ENCODE data around the gene MYO15B. TPM values are rescaled to one million over a fixed set of nuclear protein-coding genes. Genes with fewer than 3 reads are reported as not detected.

MYO15B gene
- total RNA-seq, 1 donor from 2014 or later, result 43.8 TPM

- no peak overlapping the region for H3K27ac ChIP-seq (ENCODE audit: low read depth, low read length)
- H3K4me3 ChIP-seq (ENCODE audit: low read length in 3 of 3), result no peak overlapping the region
- no peaks in the 10 kb centered on the region for H3K27me3 ChIP-seq (ENCODE audit: control insufficient read depth in 3 of 3, insufficient read depth in 3 of 3, low read length in 3 of 3)
- H3K9me3 ChIP-seq (ENCODE audit: control insufficient read depth in 3 of 3, low read length in 3 of 3), result no peaks in the 10 kb centered on the region
- peaks cover 0 to 2% (median 0%) of the 10 kb centered on the region in 3 donors for H3K4me1 ChIP-seq (ENCODE audit: control insufficient read depth in 3 of 3, insufficient read depth in 3 of 3, low read length in 3 of 3)
- H3K36me3 ChIP-seq (ENCODE audit: control insufficient read depth in 3 of 3, insufficient read depth in 3 of 3, low read length in 3 of 3), result peaks cover 25 to 38% (median 30%) of the 10 kb centered on the region in 3 donors
- H3K9ac ChIP-seq (ENCODE audit: low read depth in 1 of 3, low read length in 3 of 3), result no peak overlapping the region
These were observed 63.3 kb downstream of the MYO15B start for GRCh38 chr17:75650874-75651273.

GRCh38 chr17:75652341-75652740 is 64.7 kb downstream of the MYO15B start:
- H3K27ac ChIP-seq (ENCODE audit: low read depth, low read length), result no peak overlapping the region
- H3K4me3 ChIP-seq (ENCODE audit: low read length in 3 of 3), result no peak overlapping the region
- H3K9ac ChIP-seq (ENCODE audit: low read depth in 1 of 3, low read length in 3 of 3), result no peak overlapping the region
- peaks cover 24 to 41% (median 28%) of the 10 kb centered on the region in 3 donors for H3K36me3 ChIP-seq (ENCODE audit: control insufficient read depth in 3 of 3, insufficient read depth in 3 of 3, low read length in 3 of 3)
- H3K4me1 ChIP-seq (ENCODE audit: control insufficient read depth in 3 of 3, insufficient read depth in 3 of 3, low read length in 3 of 3), result no peaks in the 10 kb centered on the region
- no peaks in the 10 kb centered on the region for H3K27me3 ChIP-seq (ENCODE audit: control insufficient read depth in 3 of 3, insufficient read depth in 3 of 3, low read length in 3 of 3)
- no peaks in the 10 kb centered on the region for H3K9me3 ChIP-seq (ENCODE audit: control insufficient read depth in 3 of 3, low read length in 3 of 3)

GRCh38 chr17:75652934-75653549 is 65.4 kb downstream of the MYO15B start:
- Histone ChIP-seq H3K27me3 (ENCODE audit: control insufficient read depth in 3 of 3, insufficient read depth in 3 of 3, low read length in 3 of 3) (no peaks in the 10 kb centered on the region), H3K36me3 (ENCODE audit: control insufficient read depth in 3 of 3, insufficient read depth in 3 of 3, low read length in 3 of 3) (peaks cover 23 to 42% (median 29%) of the 10 kb centered on the region in 3 donors), H3K9ac (ENCODE audit: low read depth in 1 of 3, low read length in 3 of 3) (no peak overlapping the region), H3K9me3 (ENCODE audit: control insufficient read depth in 3 of 3, low read length in 3 of 3) (no peaks in the 10 kb centered on the region), H3K27ac (ENCODE audit: low read depth, low read length) (no peak overlapping the region), H3K4me3 (ENCODE audit: low read length in 3 of 3) (no peak overlapping the region), H3K4me1 (ENCODE audit: control insufficient read depth in 3 of 3, insufficient read depth in 3 of 3, low read length in 3 of 3) (no peaks in the 10 kb centered on the region)

- no peaks in the 10 kb centered on the region for H3K4me1 ChIP-seq (ENCODE audit: control insufficient read depth in 3 of 3, insufficient read depth in 3 of 3, low read length in 3 of 3)
- H3K36me3 ChIP-seq (ENCODE audit: control insufficient read depth in 3 of 3, insufficient read depth in 3 of 3, low read length in 3 of 3), result peaks cover 26 to 43% (median 30%) of the 10 kb centered on the region in 3 donors
- H3K27me3 ChIP-seq (ENCODE audit: control insufficient read depth in 3 of 3, insufficient read depth in 3 of 3, low read length in 3 of 3), result no peaks in the 10 kb centered on the region
- no peak overlapping the region for H3K9ac ChIP-seq (ENCODE audit: low read depth in 1 of 3, low read length in 3 of 3)
- no peak overlapping the region for H3K4me3 ChIP-seq (ENCODE audit: low read length in 3 of 3)
- H3K9me3 ChIP-seq (ENCODE audit: control insufficient read depth in 3 of 3, low read length in 3 of 3), result no peaks in the 10 kb centered on the region
- H3K27ac ChIP-seq (ENCODE audit: low read depth, low read length), result no peak overlapping the region
These were observed 66.6 kb downstream of the MYO15B start for GRCh38 chr17:75654176-75654575.

- Histone ChIP-seq H3K9ac (ENCODE audit: low read depth in 1 of 3, low read length in 3 of 3) (no peak overlapping the region), H3K4me3 (ENCODE audit: low read length in 3 of 3) (no peak overlapping the region), H3K4me1 (ENCODE audit: control insufficient read depth in 3 of 3, insufficient read depth in 3 of 3, low read length in 3 of 3) (no peaks in the 10 kb centered on the region), H3K27me3 (ENCODE audit: control insufficient read depth in 3 of 3, insufficient read depth in 3 of 3, low read length in 3 of 3) (no peaks in the 10 kb centered on the region), H3K27ac (ENCODE audit: low read depth, low read length) (no peak overlapping the region), H3K9me3 (ENCODE audit: control insufficient read depth in 3 of 3, low read length in 3 of 3) (no peaks in the 10 kb centered on the region), H3K36me3 (ENCODE audit: control insufficient read depth in 3 of 3, insufficient read depth in 3 of 3, low read length in 3 of 3) (peaks cover 32 to 42% (median 41%) of the 10 kb centered on the region in 3 donors)
These were observed 70.6 kb downstream of the MYO15B start for GRCh38 chr17:75658237-75658636.

- no peak overlapping the region for H3K4me3 ChIP-seq (ENCODE audit: low read length in 3 of 3)
- H3K9me3 ChIP-seq (ENCODE audit: control insufficient read depth in 3 of 3, low read length in 3 of 3), result no peaks in the 10 kb centered on the region
- H3K4me1 ChIP-seq (ENCODE audit: control insufficient read depth in 3 of 3, insufficient read depth in 3 of 3, low read length in 3 of 3), result peaks cover 8 to 10% (median 9%) of the 10 kb centered on the region in 3 donors
- no peaks in the 10 kb centered on the region for H3K27me3 ChIP-seq (ENCODE audit: control insufficient read depth in 3 of 3, insufficient read depth in 3 of 3, low read length in 3 of 3)
- peaks cover 32 to 41% (median 39%) of the 10 kb centered on the region in 3 donors for H3K36me3 ChIP-seq (ENCODE audit: control insufficient read depth in 3 of 3, insufficient read depth in 3 of 3, low read length in 3 of 3)
- no peak overlapping the region for H3K9ac ChIP-seq (ENCODE audit: low read depth in 1 of 3, low read length in 3 of 3)
- H3K27ac ChIP-seq (ENCODE audit: low read depth, low read length), result no peak overlapping the region
These were observed 73.9 kb downstream of the MYO15B start for GRCh38 chr17:75661531-75661930.

- Histone ChIP-seq H3K27me3 (ENCODE audit: control insufficient read depth in 3 of 3, insufficient read depth in 3 of 3, low read length in 3 of 3) (no peaks in the 10 kb centered on the region), H3K27ac (ENCODE audit: low read depth, low read length) (no peak overlapping the region), H3K4me1 (ENCODE audit: control insufficient read depth in 3 of 3, insufficient read depth in 3 of 3, low read length in 3 of 3) (peaks cover 8 to 12% (median 10%) of the 10 kb centered on the region in 3 donors), H3K36me3 (ENCODE audit: control insufficient read depth in 3 of 3, insufficient read depth in 3 of 3, low read length in 3 of 3) (peaks cover 30 to 41% (median 35%) of the 10 kb centered on the region in 3 donors), H3K4me3 (ENCODE audit: low read length in 3 of 3) (no peak overlapping the region), H3K9me3 (ENCODE audit: control insufficient read depth in 3 of 3, low read length in 3 of 3) (no peaks in the 10 kb centered on the region), H3K9ac (ENCODE audit: low read depth in 1 of 3, low read length in 3 of 3) (no peak overlapping the region)
These were observed 74.9 kb downstream of the MYO15B start for GRCh38 chr17:75662511-75662910.

- H3K4me1 ChIP-seq (ENCODE audit: control insufficient read depth in 3 of 3, insufficient read depth in 3 of 3, low read length in 3 of 3), result peaks cover 14 to 22% (median 21%) of the 10 kb centered on the region in 3 donors
- H3K4me3 ChIP-seq (ENCODE audit: low read length in 3 of 3), result no peak overlapping the region
- H3K9ac ChIP-seq (ENCODE audit: low read depth in 1 of 3, low read length in 3 of 3), result no peak overlapping the region
- H3K36me3 ChIP-seq (ENCODE audit: control insufficient read depth in 3 of 3, insufficient read depth in 3 of 3, low read length in 3 of 3), result peaks cover 27 to 36% (median 31%) of the 10 kb centered on the region in 3 donors
- H3K9me3 ChIP-seq (ENCODE audit: control insufficient read depth in 3 of 3, low read length in 3 of 3), result no peaks in the 10 kb centered on the region
- H3K27ac ChIP-seq (ENCODE audit: low read depth, low read length), result no peak overlapping the region
- no peaks in the 10 kb centered on the region for H3K27me3 ChIP-seq (ENCODE audit: control insufficient read depth in 3 of 3, insufficient read depth in 3 of 3, low read length in 3 of 3)
These were observed 76.5 kb downstream of the MYO15B start for GRCh38 chr17:75664099-75664549.

- peaks cover 14 to 24% (median 21%) of the 10 kb centered on the region in 3 donors for H3K4me1 ChIP-seq (ENCODE audit: control insufficient read depth in 3 of 3, insufficient read depth in 3 of 3, low read length in 3 of 3)
- H3K27me3 ChIP-seq (ENCODE audit: control insufficient read depth in 3 of 3, insufficient read depth in 3 of 3, low read length in 3 of 3), result no peaks in the 10 kb centered on the region
- no peaks in the 10 kb centered on the region for H3K9me3 ChIP-seq (ENCODE audit: control insufficient read depth in 3 of 3, low read length in 3 of 3)
- peaks cover 28 to 36% (median 35%) of the 10 kb centered on the region in 3 donors for H3K36me3 ChIP-seq (ENCODE audit: control insufficient read depth in 3 of 3, insufficient read depth in 3 of 3, low read length in 3 of 3)
- H3K4me3 ChIP-seq (ENCODE audit: low read length in 3 of 3), result peak overlapping the region; percentile 98 to 100 (median 100)
- H3K27ac ChIP-seq (ENCODE audit: low read depth, low read length), result no peak overlapping the region
- peak overlapping the region in 1 of 3 donors; percentile 96 for H3K9ac ChIP-seq (ENCODE audit: low read depth in 1 of 3, low read length in 3 of 3)
These were observed 78.4 kb downstream of the MYO15B start for GRCh38 chr17:75665981-75666380.

- Histone ChIP-seq H3K27ac (ENCODE audit: low read depth, low read length) (peak within 1 kb of the TSS; percentile 88), H3K4me3 (ENCODE audit: low read length in 3 of 3) (peak within 1 kb of the TSS; percentile 98 to 100 (median 100)), H3K9ac (ENCODE audit: low read depth in 1 of 3, low read length in 3 of 3) (peak within 1 kb of the TSS; percentile 93 to 96 (median 95)), H3K4me1 (ENCODE audit: control insufficient read depth in 3 of 3, insufficient read depth in 3 of 3, low read length in 3 of 3) (peaks cover 14 to 28% (median 21%) of the 10 kb centered on the region in 3 donors), H3K9me3 (ENCODE audit: control insufficient read depth in 3 of 3, low read length in 3 of 3) (no peaks in the 10 kb centered on the region), H3K27me3 (ENCODE audit: control insufficient read depth in 3 of 3, insufficient read depth in 3 of 3, low read length in 3 of 3) (no peaks in the 10 kb centered on the region), H3K36me3 (ENCODE audit: control insufficient read depth in 3 of 3, insufficient read depth in 3 of 3, low read length in 3 of 3) (peaks cover 30 to 39% (median 35%) of the 10 kb centered on the region in 3 donors)
These were observed 79.6 kb downstream of the MYO15B start, which contains the start of the genes RECQL5 and SAP30BP for GRCh38 chr17:75666959-75667790. Gene RECQL5 (minus strand): TSS chr17:75667154. CDS start chr17:75666557, 597 bp downstream. Gene SAP30BP (plus strand): TSS chr17:75667338. CDS start chr17:75667373, 35 bp downstream.
